Fibroblast of mammary gland (primary cell): ENCODE data around the gene RREB1.

Experiments
- DNase-seq: peaks from one replicate; pipeline ENCODE4 v3.0.0-alpha.2; 2010; ENCODE audit warnings: low read depth
- H3K4me3 ChIP-seq: 2 replicates; pipeline ENCODE4 v1.5.1; 2011; ENCODE audit warnings: low read depth, mild to moderate bottlenecking, low read length, moderate library complexity; ENCODE audit not compliant: control insufficient read depth
- TF ChIP-seq, protein P1 (sequence below): conservative IDR thresholded peaks from 2 replicates; pipeline ENCODE4 v1.5.1; 2011; ENCODE audit warnings: low read depth, low read length, inconsistent platforms; ENCODE audit not compliant: control insufficient read depth, insufficient read depth

The RREB1 gene, protein sequence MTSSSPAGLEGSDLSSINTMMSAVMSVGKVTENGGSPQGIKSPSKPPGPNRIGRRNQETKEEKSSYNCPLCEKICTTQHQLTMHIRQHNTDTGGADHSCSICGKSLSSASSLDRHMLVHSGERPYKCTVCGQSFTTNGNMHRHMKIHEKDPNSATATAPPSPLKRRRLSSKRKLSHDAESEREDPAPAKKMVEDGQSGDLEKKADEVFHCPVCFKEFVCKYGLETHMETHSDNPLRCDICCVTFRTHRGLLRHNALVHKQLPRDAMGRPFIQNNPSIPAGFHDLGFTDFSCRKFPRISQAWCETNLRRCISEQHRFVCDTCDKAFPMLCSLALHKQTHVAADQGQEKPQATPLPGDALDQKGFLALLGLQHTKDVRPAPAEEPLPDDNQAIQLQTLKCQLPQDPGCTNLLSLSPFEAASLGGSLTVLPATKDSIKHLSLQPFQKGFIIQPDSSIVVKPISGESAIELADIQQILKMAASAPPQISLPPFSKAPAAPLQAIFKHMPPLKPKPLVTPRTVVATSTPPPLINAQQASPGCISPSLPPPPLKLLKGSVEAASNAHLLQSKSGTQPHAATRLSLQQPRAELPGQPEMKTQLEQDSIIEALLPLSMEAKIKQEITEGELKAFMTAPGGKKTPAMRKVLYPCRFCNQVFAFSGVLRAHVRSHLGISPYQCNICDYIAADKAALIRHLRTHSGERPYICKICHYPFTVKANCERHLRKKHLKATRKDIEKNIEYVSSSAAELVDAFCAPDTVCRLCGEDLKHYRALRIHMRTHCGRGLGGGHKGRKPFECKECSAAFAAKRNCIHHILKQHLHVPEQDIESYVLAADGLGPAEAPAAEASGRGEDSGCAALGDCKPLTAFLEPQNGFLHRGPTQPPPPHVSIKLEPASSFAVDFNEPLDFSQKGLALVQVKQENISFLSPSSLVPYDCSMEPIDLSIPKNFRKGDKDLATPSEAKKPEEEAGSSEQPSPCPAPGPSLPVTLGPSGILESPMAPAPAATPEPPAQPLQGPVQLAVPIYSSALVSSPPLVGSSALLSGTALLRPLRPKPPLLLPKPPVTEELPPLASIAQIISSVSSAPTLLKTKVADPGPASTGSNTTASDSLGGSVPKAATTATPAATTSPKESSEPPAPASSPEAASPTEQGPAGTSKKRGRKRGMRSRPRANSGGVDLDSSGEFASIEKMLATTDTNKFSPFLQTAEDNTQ (N-terminal part only)

DNA sequence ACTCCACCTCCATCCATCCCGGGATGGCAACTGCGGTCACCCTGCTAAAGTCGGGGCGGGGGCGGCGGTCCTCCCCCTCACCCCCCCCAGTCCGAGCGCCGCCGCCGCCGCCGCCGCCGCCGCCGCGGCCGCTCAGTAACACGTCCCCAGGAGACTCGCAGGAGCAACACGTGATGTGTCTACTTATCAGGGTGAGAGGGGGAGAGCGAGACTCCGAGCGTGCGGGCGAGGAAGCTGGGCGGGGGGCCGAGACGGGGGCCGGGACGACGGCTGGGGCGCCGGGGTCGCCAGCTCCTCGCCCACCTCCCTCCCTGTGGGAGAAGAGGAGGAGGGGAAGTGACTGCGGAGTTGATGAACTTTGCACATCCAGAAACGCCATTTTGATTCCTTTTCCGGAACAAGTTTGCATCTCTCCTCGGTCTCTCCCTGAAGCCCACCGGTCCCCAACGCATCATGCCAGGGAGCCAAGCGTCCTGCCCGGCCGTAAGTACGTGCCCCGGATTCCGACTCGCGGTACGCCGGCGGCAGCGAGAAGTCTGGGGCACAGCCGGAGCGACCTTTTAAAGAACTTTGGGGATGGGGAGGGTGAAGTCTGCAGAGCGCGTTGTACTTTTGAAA, at the start of gene RREB1:
Gene RREB1 (plus strand): TSS at position 384 of the 618 bp plus-strand sequence. CDS start 73,951 bp downstream, outside the sequence.
- peak within 1 kb of the TSS; percentile 95 for H3K4me3 ChIP-seq
- TF ChIP-seq, protein P1, sequence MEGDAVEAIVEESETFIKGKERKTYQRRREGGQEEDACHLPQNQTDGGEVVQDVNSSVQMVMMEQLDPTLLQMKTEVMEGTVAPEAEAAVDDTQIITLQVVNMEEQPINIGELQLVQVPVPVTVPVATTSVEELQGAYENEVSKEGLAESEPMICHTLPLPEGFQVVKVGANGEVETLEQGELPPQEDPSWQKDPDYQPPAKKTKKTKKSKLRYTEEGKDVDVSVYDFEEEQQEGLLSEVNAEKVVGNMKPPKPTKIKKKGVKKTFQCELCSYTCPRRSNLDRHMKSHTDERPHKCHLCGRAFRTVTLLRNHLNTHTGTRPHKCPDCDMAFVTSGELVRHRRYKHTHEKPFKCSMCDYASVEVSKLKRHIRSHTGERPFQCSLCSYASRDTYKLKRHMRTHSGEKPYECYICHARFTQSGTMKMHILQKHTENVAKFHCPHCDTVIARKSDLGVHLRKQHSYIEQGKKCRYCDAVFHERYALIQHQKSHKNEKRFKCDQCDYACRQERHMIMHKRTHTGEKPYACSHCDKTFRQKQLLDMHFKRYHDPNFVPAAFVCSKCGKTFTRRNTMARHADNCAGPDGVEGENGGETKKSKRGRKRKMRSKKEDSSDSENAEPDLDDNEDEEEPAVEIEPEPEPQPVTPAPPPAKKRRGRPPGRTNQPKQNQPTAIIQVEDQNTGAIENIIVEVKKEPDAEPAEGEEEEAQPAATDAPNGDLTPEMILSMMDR = no peak
- DNase-seq = peak; percentile 53

DNA sequence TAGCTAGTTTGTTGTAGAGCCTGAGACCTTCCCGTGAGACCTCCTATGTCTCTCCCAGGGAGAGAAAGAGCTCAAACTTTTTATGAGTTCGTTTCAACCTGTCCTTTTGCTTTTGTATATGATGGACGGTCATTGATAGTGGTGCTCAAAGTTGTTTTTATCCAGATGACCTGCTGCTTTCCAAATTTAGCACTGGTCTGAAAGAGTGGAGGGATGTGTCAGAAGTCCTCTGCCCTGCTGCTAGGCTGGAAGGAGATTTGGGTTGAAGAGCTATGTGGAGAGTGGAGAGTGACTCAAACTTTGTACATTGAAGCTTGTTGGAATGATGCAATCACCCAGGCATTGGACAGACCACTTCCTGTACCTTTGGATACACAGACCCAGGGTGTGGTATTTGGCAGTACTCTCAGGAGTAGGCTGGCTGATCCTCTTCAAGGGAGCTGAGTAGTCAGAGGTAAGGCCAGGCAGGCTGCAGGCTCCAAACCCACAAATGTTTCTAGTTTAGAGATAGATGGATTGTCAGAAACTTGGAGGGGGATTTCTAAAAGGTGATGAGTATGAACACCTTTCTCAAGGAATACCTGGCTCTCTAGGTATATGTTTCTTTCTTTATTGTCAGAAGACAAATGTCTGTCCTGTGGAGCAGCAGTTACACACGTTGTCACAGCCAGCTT, 49.4 kb upstream of the RREB1 start:
- TF ChIP-seq, protein P1 = no peak
- peak; percentile 98 for DNase-seq
- no peak overlapping the region for H3K4me3 ChIP-seq

DNA sequence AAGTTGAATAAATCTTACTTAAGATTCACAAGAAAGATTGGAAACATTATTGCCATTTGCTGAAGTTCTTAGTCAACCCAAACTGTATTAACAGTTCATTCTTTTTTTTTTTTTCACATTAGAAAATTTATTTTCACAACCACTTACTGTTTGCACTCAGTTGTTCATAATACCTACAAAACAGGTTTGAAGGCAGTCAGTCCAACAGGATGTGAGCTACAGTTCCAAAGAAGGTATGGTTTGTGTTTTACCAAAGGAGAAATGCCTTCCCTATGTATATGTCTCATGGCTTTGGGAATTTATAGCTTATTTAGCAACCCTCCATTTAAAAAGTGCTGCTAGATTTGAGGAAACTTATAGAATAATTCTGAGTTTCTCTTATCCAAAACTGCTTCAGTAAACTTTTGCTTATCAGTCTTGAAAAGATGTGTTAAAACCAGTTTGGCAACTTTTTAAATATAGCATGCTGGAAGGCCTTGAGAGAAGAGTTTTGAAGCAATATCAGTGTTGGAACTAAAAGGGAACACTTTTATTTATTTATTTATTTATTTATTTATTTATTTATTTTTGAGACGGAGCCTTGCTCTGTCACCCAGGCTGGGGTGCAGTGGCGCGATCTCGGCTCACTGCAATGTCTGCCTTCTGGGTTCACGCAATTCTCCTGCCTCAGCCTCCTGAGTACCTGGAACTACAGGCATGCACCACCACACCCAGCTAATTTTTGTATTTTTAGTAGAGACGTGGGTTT, 46.8 kb upstream of the RREB1 start:
- TF ChIP-seq, protein P1 = no peak
- DNase-seq = no peak
- no peak overlapping the region for H3K4me3 ChIP-seq

DNA sequence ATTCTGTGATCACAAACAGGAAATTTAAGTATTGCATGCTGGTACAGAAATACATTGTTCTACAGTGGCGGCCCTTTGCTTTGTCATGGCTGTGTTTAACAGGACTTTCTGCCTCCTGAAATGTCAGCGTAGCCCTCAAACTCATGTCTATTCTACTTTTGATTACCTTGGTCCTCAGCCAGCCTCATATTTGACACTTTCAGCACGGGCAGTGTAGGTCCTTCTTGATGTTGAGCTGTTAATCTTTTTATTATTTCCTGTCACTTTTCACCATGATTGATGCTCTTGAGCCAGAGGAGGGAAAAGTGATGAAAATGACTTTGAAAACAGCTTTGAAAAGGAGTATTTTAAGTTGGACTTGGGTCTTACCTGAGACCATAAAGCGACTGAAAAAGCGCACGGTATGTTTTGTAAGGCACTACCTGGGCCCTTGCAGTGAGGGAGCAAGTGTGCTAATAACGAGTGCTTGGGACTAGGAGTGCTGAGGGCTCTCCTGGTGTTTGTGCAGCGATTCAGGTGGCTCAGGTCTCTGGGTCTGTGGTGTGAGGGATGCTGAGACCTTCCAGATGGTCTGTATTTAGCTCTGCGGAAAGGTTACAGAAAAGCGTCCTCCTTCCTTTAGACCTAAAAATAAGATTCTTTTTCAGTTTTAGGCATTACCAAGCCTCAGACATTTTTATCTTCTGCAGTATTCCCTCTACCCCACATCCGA, 45.2 kb upstream of the RREB1 start:
- TF ChIP-seq, protein P1 = no peak
- H3K4me3 ChIP-seq = no peak overlapping the region
- no peak for DNase-seq

DNA sequence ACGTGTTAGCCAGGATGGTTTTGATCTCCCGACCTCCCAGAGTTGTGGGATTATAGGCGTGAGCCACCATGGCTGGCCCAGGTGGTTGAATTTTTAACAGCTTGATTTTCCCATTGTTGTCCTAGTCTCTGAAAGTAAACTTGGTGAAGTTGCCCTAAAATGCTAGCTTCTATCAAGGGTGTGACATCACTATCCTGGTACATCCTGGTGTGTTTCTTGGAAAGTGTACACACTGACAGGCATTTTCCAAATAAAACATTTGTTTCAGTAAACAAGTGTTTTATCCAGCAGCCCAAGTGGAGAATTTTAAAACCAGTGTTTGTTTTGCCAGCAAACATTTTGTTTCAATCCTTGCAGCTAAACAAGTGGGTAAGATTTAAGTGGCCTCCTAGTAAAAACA, 40.5 kb upstream of the RREB1 start:
- H3K4me3 ChIP-seq = no peak overlapping the region
- TF ChIP-seq, protein P1 = no peak
- DNase-seq = no peak
